Esophagus squamous epithelium (tissue), 4 donors: ENCODE data around the gene SAMD5.

ENCODE experiments used
- POLR2A ChIP-seq, 4 donors: fragments of 450-650 bp; IDR thresholded peaks; one replicate each; pipeline ENCODE4 v1.6.1; 2017; ENCODE audit warnings: antibody characterized with exemption in 4 of 4, mild to moderate bottlenecking in 4 of 4, moderate library complexity in 3 of 4
- TF ChIP-seq, protein P1 (sequence below), 6 experiments: fragments of 450-650 bp in 4 of 6; fragments of 200-600 bp in 2 of 6; sonication (generic) in 2 of 6; IDR thresholded peaks; one replicate each; pipeline ENCODE4 v1.5.1; 2016 to 2019; ENCODE audit warnings: antibody characterized with exemption in 6 of 6, mild to moderate bottlenecking in 4 of 6, moderate library complexity in 4 of 6

DNA sequence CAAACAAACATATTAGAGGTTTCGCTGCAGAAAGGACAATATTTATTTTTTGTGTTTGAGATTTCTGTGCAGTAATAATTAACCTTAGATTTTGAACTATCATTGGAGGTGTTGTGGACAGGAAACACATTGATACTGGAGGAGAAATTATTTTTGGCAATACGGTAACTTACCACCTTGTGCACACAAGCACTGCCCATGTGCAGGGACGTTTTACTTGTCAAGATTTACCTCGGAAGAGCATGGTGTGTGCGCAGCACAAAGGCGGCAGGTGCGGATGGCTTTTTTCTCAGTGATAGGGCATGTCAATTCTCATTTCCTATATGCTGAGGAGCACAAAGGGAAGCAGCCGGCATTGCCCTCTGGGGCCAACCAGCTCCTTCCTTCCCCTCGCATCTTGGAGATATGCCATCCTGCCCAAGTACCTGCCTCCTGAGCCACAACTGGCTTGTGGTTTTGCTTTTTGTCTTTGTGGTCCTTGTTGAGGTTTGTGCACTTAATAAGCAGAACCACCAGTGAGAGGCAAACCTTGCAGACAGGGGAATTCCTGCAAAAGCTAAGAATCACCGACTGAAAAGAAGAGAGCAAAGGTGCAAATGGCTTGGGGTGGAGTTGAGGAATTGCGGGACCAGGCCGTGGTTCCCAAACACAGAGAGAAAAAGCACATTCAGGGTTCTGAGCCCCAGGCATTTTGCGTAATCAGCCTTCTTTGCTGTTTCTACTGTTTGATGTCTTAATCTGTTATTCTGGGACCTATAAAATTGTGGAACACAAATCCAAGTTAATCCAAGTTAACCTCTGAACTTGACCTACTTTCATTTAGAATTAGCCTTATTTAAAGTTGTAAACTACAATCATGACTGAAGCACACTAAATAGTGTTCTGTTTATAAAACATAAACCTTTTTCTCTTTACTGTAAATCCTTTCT is 21.9 kb downstream of the SAMD5 start:
- TF ChIP-seq, protein P1, sequence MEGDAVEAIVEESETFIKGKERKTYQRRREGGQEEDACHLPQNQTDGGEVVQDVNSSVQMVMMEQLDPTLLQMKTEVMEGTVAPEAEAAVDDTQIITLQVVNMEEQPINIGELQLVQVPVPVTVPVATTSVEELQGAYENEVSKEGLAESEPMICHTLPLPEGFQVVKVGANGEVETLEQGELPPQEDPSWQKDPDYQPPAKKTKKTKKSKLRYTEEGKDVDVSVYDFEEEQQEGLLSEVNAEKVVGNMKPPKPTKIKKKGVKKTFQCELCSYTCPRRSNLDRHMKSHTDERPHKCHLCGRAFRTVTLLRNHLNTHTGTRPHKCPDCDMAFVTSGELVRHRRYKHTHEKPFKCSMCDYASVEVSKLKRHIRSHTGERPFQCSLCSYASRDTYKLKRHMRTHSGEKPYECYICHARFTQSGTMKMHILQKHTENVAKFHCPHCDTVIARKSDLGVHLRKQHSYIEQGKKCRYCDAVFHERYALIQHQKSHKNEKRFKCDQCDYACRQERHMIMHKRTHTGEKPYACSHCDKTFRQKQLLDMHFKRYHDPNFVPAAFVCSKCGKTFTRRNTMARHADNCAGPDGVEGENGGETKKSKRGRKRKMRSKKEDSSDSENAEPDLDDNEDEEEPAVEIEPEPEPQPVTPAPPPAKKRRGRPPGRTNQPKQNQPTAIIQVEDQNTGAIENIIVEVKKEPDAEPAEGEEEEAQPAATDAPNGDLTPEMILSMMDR (IDR thresholded peaks at IDR 0.05), result no peak
- no peak for TF ChIP-seq POLR2A (IDR thresholded peaks at IDR 0.05)
